HepG2 (cell line): ENCODE results near the gene CADPS2. TPM values are rescaled to one million over a fixed set of nuclear protein-coding genes. Genes with fewer than 3 reads are reported as not detected.

Source experiments
- ATAC-seq: fragments of 200-7000 bp; cut with Tn5 transposase; 3 replicates; pipeline ENCODE4 v1.9.1; 2020; ENCODE audit warnings: mild to moderate bottlenecking, moderate library complexity
- BruUV-seq: library from RNA; stranded (reverse); fragments of 400-500 nt; replicated peaks from 2 replicates; lab custom pipeline; 2021; lab: Mats Ljungman, UMichigan
- CTCF ChIA-PET: fragments of 300-600 bp; formaldehyde crosslinking; extraction: SDS; loops from one replicate; lab custom pipeline; 2021; ENCODE audit warnings: low total read pairs, inconsistent platforms, low intra/inter-chr PET ratio; lab: Yijun Ruan, JAX
- POLR2A ChIA-PET: fragments of 350-600 bp; sonication (Branson Sonifier 250); formaldehyde crosslinking; loops from one replicate; lab custom pipeline; 2020; ENCODE audit warnings: antibody characterized with exemption, inconsistent platforms; lab: Yijun Ruan, JAX
- DNase-seq: peaks from one replicate; pipeline ENCODE4 v3.0.0-alpha.2; 2015; ENCODE audit warnings: low spot score
- FAIRE-seq: peaks from 3 replicates; lab custom pipeline; 2011; peaks lifted over from hg19 to GRCh38; lab: Jason Lieb, UNC
- H2AFZ ChIP-seq: one replicate; pipeline ENCODE4 v1.6.1; 2011; ENCODE audit warnings: low read length, inconsistent platforms
- H3K27ac ChIP-seq: fragments of 300-600 bp; 3 replicates; pipeline ENCODE4 v1.8.0; 2011; ENCODE audit warnings: mixed run types, mild to moderate bottlenecking, mixed read lengths, low read length, inconsistent platforms; ENCODE audit not compliant: insufficient read depth; ENCODE audit errors: extremely low read length
- H3K27me3 ChIP-seq, 2 experiments: fragments of 200-600 bp in 1 of 2; 2 replicates in 1 of 2; 3 replicates in 1 of 2; pipeline versions ENCODE4 v1.6.0 to v1.8.0; 2011; ENCODE audit warnings: low read length in 2 of 2, mild to moderate bottlenecking in 2 of 2, moderate library complexity in 2 of 2, inconsistent platforms in 1 of 2; ENCODE audit not compliant: insufficient read depth in 2 of 2, control insufficient read depth in 1 of 2
- H3K36me3 ChIP-seq, 2 experiments: fragments of 200-600 bp in 1 of 2; replicated peaks in 1 of 2; 2 replicates in 1 of 2; 3 replicates in 1 of 2; pipeline versions ENCODE4 v1.5.1 to v1.8.0; 2011; ENCODE audit warnings: low read length in 2 of 2, inconsistent platforms in 1 of 2; ENCODE audit not compliant: insufficient read depth in 2 of 2, control insufficient read depth in 1 of 2
- H3K4me1 ChIP-seq: 2 replicates; pipeline ENCODE4 v1.5.1; 2012; ENCODE audit warnings: low read length, inconsistent platforms; ENCODE audit not compliant: insufficient read depth
- H3K4me2 ChIP-seq: 2 replicates; pipeline ENCODE4 v1.6.0; 2011; ENCODE audit warnings: low read depth, low read length, inconsistent platforms
- H3K4me3 ChIP-seq, 3 experiments: fragments of 200-600 bp in 1 of 3; sonication (generic), shearing (Covaris generic) in 1 of 3; replicated peaks in 1 of 3; 2 replicates each; pipeline ENCODE4 v1.5.1; 2011 to 2016; ENCODE audit warnings: low read length in 3 of 3, inconsistent platforms in 2 of 3, low read depth in 2 of 3, mild to moderate bottlenecking in 2 of 3, control low read depth in 1 of 3, mixed read lengths in 1 of 3; ENCODE audit not compliant: insufficient read depth in 1 of 3
- H3K79me2 ChIP-seq: one replicate; pipeline ENCODE4 v1.6.1; 2011; ENCODE audit warnings: low read length, inconsistent platforms; ENCODE audit not compliant: insufficient read depth
- H3K9ac ChIP-seq: 2 replicates; pipeline ENCODE4 v1.6.0; 2011; ENCODE audit warnings: mild to moderate bottlenecking, low read depth, low read length, inconsistent platforms; ENCODE audit not compliant: insufficient read depth
- H3K9me3 ChIP-seq: 2 replicates; pipeline ENCODE4 v1.5.1; 2012; ENCODE audit warnings: mild to moderate bottlenecking, low read length
- H4K20me1 ChIP-seq: 2 replicates; pipeline ENCODE4 v1.6.0; 2011; ENCODE audit warnings: inconsistent platforms, mild to moderate bottlenecking, low read length, moderate library complexity; ENCODE audit not compliant: insufficient read depth
- EP300 ChIP-seq, 3 experiments: sonication (generic) in 1 of 3; formaldehyde crosslinking in 1 of 3; IDR thresholded peaks; 2 replicates each; pipeline versions ENCODE4 v1.5.1 to v1.6.1; 2011 to 2020; ENCODE audit warnings: low read depth in 2 of 3, low read length in 2 of 3, borderline replicate concordance in 1 of 3, improper control_type of control experiment in 1 of 3, mild to moderate bottlenecking in 1 of 3, missing genetic modification reagents in 1 of 3, moderate library complexity in 1 of 3
- HNRNPK ChIP-seq: fragments of 200-400 bp; formaldehyde crosslinking; IDR thresholded peaks from 2 replicates; pipeline ENCODE4 v1.6.1; 2018; ENCODE audit warnings: low read length, low read depth, moderate library complexity, mild to moderate bottlenecking; ENCODE audit not compliant: poor library complexity, severe bottlenecking
- MBNL3 ChIP-seq: fragments of 250-450 bp; sonication (Bioruptor Pico); conservative IDR thresholded peaks from 2 replicates; pipeline ENCODE4 v1.8.0; 2022; ENCODE audit warnings: mild to moderate bottlenecking, inconsistent platforms
- PCBP1 ChIP-seq: fragments of 200-400 bp; formaldehyde crosslinking; IDR thresholded peaks from 2 replicates; pipeline ENCODE4 v1.6.1; 2017; ENCODE audit warnings: mild to moderate bottlenecking, low read depth, low read length, borderline replicate concordance
- ZFAT ChIP-seq: sonication (generic); formaldehyde crosslinking; conservative IDR thresholded peaks from 2 replicates; pipeline ENCODE4 v1.8.1; 2023; ENCODE audit warnings: missing genetic modification reagents, inconsistent platforms
- ZNF160 ChIP-seq: sonication (generic); formaldehyde crosslinking; IDR thresholded peaks from 2 replicates; pipeline ENCODE4 v1.8.0; 2022; ENCODE audit warnings: mild to moderate bottlenecking, inconsistent platforms, missing genetic modification reagents
- ZNF782 ChIP-seq: sonication (generic); formaldehyde crosslinking; IDR thresholded peaks from 2 replicates; pipeline ENCODE4 v1.4.0; 2020; ENCODE audit warnings: missing genetic modification reagents, mild to moderate bottlenecking, borderline replicate concordance
- WGBS: methylation state at CpG from one replicate; pipeline ENCODE4 v1.1.6; 2017; ENCODE audit warnings: low lambda C conversion rate; 5-methylcytosine and 5-hydroxymethylcytosine counted together
- in situ Hi-C: cut with HindIII; loops from 2 replicates; pipeline ENCODE4 v1.10.0; 2017; ENCODE audit warnings: low pct_unique_long_range_greater_than_20kb; ENCODE audit not compliant: extremely low pct_ligation_motif_present
- intact Hi-C: fragments of 100-400 bp; cut with micrococcal nuclease; formaldehyde crosslinking; loops from one replicate; pipeline ENCODE4 v1.10.0; 2022; ENCODE audit not compliant: unreplicated experiment
- polyA plus RNA-seq, 8 experiments: library from polyadenylated mRNA; depleted of rRNA in 3 of 8; stranded (reverse) in 7 of 8; unstranded in 1 of 8; fragments of >200 nt; fragmentation: Illumina TruSeq in 4 of 8; extraction: Trizol in 4 of 8; gene quantifications; 2 replicates each; pipeline versions ENCODE4 v1.2.1 to v1.2.3, GENCODE V29; 2011 to 2016; ENCODE audit warnings: low read depth in 4 of 8, missing spikeins in 1 of 8, mixed read lengths in 1 of 8; ENCODE audit not compliant: insufficient read depth in 1 of 8
- total RNA-seq, 5 experiments: library from RNA; depleted of rRNA; stranded (reverse); fragments of >200 nt; fragmentation: Illumina TruSeq; extraction: Trizol; gene quantifications; 2 replicates each; pipeline ENCODE4 v1.2.3, GENCODE V29; 2016; ENCODE audit warnings: low read depth in 1 of 5
- TF ChIP-seq, protein P1 (sequence below): sonication (generic); formaldehyde crosslinking; IDR thresholded peaks from 2 replicates; pipeline ENCODE4 v1.5.1; 2020; ENCODE audit warnings: mild to moderate bottlenecking, missing genetic modification reagents, borderline replicate concordance
- TF ChIP-seq, protein P2 (sequence below): IDR thresholded peaks from 2 replicates; pipeline ENCODE4 v1.6.1; 2016; ENCODE audit warnings: control low read depth
- TF ChIP-seq, protein P3 (sequence below): sonication (generic); formaldehyde crosslinking; IDR thresholded peaks from 2 replicates; pipeline ENCODE4 v1.4.0; 2020; ENCODE audit warnings: missing genetic modification reagents, borderline replicate concordance
- TF ChIP-seq, protein P4 (sequence below): sonication (generic); formaldehyde crosslinking; IDR thresholded peaks from 2 replicates; pipeline ENCODE4 v1.5.0; 2020; ENCODE audit warnings: mild to moderate bottlenecking, missing genetic modification reagents
- TF ChIP-seq, protein P5 (sequence below): sonication (generic); formaldehyde crosslinking; IDR thresholded peaks from 2 replicates; pipeline ENCODE4 v1.4.0; 2020; ENCODE audit warnings: low read depth, mild to moderate bottlenecking, missing genetic modification reagents
- TF ChIP-seq, protein P6 (sequence below): sonication (generic); formaldehyde crosslinking; IDR thresholded peaks from 2 replicates; pipeline ENCODE4 v1.4.0; 2020; ENCODE audit warnings: mild to moderate bottlenecking, missing genetic modification reagents

Gene CADPS2
- total and polyA plus RNA-seq, 2 of the 13 experiments (the other 11 are each of a cell fraction or from before 2014, with no cell fraction given), result 17.6 to 43.8 TPM

DNA sequence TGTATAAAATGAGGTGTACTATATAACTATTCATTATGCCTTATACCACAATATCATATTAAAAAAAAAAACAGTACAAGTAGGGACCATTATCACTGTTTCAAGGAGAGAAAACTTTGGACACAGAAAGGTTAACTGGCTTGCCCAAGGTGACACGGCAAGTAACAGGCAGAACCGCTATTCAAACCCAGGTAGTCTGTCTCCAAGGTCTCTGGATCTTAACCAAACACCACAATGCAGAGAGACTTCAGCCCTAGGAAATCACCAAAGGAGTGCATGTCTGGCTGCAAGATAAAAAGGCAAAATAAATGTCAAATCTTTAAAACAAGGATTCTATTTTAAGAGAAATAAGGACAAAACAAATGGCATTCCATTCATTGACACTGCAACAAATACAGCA lies 56.3 kb downstream of the CADPS2 start:
- no peak for FAIRE-seq
- intact Hi-C loops (no loop called here), in situ Hi-C loops (no loop called here)
- no peak overlapping the region for H3K27ac ChIP-seq
- H3K36me3 ChIP-seq, result peaks cover 2 to 6% of the 10 kb centered on the region in 2 experiments; a peak in 3 of 5 replicates
- H4K20me1 ChIP-seq, result no peaks in the 10 kb centered on the region
- no TSS peak for BruUV-seq
- no peak overlapping the region for H3K4me2 ChIP-seq
- peaks cover 13% of the 10 kb centered on the region for H3K4me1 ChIP-seq
- H3K9ac ChIP-seq, result no peak overlapping the region
- no peak for ATAC-seq
- H3K27me3 ChIP-seq, result no peaks in the 10 kb centered on the region
- no peak overlapping the region for H3K4me3 ChIP-seq
- H3K9me3 ChIP-seq, result no peaks in the 10 kb centered on the region
- H2AFZ ChIP-seq, result no peak overlapping the region
- 93% methylated on average over 2 of the region's 2 CpGs for WGBS
- no peaks in the 10 kb centered on the region for H3K79me2 ChIP-seq
- CTCF ChIA-PET, result no interaction called here
- DNase-seq, result no peak
- POLR2A ChIA-PET, result no interaction called here
- TF ChIP-seq, protein P1, sequence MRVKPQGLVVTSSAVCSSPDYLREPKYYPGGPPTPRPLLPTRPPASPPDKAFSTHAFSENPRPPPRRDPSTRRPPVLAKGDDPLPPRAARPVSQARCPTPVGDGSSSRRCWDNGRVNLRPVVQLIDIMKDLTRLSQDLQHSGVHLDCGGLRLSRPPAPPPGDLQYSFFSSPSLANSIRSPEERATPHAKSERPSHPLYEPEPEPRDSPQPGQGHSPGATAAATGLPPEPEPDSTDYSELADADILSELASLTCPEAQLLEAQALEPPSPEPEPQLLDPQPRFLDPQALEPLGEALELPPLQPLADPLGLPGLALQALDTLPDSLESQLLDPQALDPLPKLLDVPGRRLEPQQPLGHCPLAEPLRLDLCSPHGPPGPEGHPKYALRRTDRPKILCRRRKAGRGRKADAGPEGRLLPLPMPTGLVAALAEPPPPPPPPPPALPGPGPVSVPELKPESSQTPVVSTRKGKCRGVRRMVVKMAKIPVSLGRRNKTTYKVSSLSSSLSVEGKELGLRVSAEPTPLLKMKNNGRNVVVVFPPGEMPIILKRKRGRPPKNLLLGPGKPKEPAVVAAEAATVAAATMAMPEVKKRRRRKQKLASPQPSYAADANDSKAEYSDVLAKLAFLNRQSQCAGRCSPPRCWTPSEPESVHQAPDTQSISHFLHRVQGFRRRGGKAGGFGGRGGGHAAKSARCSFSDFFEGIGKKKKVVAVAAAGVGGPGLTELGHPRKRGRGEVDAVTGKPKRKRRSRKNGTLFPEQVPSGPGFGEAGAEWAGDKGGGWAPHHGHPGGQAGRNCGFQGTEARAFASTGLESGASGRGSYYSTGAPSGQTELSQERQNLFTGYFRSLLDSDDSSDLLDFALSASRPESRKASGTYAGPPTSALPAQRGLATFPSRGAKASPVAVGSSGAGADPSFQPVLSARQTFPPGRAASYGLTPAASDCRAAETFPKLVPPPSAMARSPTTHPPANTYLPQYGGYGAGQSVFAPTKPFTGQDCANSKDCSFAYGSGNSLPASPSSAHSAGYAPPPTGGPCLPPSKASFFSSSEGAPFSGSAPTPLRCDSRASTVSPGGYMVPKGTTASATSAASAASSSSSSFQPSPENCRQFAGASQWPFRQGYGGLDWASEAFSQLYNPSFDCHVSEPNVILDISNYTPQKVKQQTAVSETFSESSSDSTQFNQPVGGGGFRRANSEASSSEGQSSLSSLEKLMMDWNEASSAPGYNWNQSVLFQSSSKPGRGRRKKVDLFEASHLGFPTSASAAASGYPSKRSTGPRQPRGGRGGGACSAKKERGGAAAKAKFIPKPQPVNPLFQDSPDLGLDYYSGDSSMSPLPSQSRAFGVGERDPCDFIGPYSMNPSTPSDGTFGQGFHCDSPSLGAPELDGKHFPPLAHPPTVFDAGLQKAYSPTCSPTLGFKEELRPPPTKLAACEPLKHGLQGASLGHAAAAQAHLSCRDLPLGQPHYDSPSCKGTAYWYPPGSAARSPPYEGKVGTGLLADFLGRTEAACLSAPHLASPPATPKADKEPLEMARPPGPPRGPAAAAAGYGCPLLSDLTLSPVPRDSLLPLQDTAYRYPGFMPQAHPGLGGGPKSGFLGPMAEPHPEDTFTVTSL, result no peak
- TF ChIP-seq EP300 (IDR thresholded peaks at IDR 0.05; ENCODE audit: low read depth in 2 of 2, low read length in 2 of 2) (no peak), EP300 (CRISPR knock-in tag; IDR thresholded peaks at IDR 0.05; ENCODE audit: borderline replicate concordance) (no peak), PCBP1 (no peak), ZNF160 (CRISPR knock-in tag) (no peak), ZNF782 (CRISPR knock-in tag) (no peak), ZFAT (no peak), HNRNPK (no peak), MBNL3 (CRISPR knock-in tag) (no peak)
- TF ChIP-seq, protein P2, sequence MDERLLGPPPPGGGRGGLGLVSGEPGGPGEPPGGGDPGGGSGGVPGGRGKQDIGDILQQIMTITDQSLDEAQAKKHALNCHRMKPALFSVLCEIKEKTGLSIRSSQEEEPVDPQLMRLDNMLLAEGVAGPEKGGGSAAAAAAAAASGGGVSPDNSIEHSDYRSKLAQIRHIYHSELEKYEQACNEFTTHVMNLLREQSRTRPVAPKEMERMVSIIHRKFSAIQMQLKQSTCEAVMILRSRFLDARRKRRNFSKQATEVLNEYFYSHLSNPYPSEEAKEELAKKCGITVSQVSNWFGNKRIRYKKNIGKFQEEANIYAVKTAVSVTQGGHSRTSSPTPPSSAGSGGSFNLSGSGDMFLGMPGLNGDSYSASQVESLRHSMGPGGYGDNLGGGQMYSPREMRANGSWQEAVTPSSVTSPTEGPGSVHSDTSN (CRISPR knock-in tag), result no peak
- TF ChIP-seq, protein P3, sequence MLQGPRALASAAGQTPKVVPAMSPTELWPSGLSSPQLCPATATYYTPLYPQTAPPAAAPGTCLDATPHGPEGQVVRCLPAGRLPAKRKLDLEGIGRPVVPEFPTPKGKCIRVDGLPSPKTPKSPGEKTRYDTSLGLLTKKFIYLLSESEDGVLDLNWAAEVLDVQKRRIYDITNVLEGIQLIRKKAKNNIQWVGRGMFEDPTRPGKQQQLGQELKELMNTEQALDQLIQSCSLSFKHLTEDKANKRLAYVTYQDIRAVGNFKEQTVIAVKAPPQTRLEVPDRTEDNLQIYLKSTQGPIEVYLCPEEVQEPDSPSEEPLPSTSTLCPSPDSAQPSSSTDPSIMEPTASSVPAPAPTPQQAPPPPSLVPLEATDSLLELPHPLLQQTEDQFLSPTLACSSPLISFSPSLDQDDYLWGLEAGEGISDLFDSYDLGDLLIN, result no peak
- TF ChIP-seq, protein P4, sequence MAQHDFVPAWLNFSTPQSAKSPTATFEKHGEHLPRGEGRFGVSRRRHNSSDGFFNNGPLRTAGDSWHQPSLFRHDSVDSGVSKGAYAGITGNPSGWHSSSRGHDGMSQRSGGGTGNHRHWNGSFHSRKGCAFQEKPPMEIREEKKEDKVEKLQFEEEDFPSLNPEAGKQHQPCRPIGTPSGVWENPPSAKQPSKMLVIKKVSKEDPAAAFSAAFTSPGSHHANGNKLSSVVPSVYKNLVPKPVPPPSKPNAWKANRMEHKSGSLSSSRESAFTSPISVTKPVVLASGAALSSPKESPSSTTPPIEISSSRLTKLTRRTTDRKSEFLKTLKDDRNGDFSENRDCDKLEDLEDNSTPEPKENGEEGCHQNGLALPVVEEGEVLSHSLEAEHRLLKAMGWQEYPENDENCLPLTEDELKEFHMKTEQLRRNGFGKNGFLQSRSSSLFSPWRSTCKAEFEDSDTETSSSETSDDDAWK (CRISPR knock-in tag), result no peak
- TF ChIP-seq, protein P5, sequence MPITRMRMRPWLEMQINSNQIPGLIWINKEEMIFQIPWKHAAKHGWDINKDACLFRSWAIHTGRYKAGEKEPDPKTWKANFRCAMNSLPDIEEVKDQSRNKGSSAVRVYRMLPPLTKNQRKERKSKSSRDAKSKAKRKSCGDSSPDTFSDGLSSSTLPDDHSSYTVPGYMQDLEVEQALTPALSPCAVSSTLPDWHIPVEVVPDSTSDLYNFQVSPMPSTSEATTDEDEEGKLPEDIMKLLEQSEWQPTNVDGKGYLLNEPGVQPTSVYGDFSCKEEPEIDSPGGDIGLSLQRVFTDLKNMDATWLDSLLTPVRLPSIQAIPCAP, result no peak
- TF ChIP-seq, protein P6, sequence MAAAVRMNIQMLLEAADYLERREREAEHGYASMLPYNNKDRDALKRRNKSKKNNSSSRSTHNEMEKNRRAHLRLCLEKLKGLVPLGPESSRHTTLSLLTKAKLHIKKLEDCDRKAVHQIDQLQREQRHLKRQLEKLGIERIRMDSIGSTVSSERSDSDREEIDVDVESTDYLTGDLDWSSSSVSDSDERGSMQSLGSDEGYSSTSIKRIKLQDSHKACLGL (CRISPR knock-in tag), result no peak
